GM21381 (cell line): ENCODE results near the gene FLNB.

Source experiments
- ATAC-seq: cut with Tn5 transposase; IDR thresholded peaks from one replicate; pipeline ENCODE4 v1.9.1; 2021; ENCODE audit warnings: mild to moderate bottlenecking, moderate library complexity; ENCODE audit not compliant: unreplicated experiment

Gene FLNB

GRCh38 chr3:58005669-58006068 lies 2.6 kb upstream of the FLNB start:
- ATAC-seq = no peak

DNA sequence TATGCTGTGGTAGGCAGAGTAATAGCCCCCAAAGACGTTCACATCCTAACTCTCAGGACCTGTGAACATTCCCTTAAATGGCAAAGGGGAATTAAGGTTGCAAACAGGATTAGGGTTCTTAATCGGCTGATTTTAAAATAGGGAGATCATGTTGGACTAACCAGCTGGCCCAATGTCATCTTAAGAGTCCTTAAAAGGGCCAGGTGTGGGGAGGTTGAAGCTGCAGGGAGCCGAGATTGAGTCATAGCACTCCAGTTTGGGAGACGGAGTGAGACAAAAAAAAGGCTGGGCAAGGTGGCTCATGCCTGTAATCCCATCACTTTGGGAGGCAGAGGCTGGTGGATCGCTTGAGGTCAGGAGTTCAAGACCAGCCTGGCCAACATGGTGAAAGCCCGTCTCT lies 1.6 kb upstream of the FLNB start:
- no peak for ATAC-seq

DNA sequence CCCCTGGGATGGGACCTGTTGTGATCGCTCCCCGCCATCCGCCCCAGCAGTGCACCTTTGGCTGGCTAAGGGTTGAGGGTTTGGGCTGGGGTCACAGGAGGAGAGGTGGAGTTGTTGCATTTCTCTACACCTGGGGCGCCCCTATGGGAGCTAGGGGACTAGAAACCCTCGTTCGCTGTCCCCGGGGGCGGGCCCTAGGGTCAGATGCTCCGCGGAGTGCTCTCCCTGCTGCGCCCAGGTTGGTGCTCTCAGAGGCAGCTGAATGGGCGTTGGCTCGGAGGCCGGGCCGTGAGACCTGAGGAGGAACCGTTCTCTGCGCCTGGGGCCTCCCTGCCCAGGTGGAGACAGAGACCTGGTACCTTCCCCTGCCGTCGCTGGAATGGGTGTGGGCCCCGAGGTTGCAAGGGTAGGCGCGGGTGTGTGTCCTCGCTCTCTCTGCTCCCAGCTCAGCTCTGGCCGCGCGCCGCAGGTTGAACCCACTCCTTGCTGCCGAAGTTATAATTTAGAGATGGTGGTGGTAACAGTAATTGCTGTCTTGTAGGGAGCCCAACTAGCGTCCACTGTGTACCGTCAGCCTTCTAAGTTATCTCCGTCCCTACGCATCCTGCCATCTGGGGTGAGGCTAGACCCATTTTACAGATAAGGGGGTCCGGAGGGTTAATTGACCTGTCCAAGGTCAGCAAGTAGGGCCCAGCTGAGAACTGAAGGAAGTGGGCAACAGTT lies 965 bp downstream of the FLNB start:
- ATAC-seq = no peak

DNA sequence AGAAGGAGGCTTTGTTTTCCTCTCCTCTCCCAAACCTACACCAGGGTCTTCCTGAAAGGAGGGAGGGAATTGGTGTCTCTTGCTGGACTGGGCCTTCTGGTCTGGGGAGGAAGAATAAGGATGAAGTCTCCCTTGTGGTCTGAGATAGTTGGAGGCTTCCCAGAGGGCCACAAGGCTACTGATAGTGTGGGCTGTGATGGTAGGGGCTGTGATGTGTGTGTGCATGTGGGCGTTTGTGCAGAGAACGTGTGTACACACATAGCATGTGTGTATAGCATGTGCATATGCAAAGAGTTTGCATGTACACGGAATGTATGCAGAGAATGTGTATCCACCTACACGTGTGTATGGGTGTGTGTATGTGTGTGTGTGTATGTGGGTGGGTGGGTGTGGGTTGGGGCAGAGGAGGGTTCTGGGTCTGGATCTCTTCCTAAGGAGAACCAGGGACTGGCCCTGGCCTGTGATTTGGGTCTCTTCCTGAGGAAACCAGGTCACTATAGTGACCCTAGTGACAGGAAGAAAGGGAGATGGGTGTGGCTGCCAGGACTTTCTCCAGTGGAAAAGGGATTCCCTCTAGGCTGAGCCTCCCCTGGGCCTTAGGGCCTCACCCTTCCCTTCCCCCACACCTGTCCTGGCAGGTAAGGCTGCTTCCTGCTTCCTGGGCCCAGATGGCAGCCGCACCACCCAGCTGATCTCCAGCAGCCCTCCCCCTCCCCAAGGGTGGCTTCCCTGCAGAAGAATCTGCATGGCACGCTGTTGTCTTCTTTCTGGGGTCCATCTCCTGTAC lies 1.7 kb downstream of the FLNB start:
- ATAC-seq = no peak

GRCh38 chr3:58010562-58010961 lies 2.3 kb downstream of the FLNB start:
- ATAC-seq = no peak

DNA sequence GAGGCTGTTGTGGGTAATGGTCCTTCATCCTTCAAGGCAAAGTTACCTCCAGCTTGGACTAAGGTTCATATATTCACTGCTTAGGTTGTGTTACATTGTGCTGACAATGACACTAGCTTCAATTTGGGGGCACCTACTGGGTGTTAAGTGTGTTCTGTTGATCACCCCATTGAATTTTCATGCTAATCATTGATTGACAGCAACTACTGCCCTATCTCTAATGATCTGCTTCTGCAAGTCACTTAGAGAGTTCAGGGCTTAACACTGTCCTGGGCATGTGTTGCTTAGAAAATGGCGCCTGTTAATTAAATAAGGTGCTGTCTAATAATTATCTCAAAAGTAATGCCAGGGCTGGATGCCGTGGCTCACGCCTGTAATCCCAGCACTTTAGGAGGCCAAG lies 3.4 kb downstream of the FLNB start:
- no peak for ATAC-seq

- no peak for ATAC-seq
Observed at GRCh38 chr3:58012302-58012701, 4.1 kb downstream of the FLNB start.

GRCh38 chr3:58013099-58013498 lies 4.9 kb downstream of the FLNB start:
- no peak for ATAC-seq

DNA sequence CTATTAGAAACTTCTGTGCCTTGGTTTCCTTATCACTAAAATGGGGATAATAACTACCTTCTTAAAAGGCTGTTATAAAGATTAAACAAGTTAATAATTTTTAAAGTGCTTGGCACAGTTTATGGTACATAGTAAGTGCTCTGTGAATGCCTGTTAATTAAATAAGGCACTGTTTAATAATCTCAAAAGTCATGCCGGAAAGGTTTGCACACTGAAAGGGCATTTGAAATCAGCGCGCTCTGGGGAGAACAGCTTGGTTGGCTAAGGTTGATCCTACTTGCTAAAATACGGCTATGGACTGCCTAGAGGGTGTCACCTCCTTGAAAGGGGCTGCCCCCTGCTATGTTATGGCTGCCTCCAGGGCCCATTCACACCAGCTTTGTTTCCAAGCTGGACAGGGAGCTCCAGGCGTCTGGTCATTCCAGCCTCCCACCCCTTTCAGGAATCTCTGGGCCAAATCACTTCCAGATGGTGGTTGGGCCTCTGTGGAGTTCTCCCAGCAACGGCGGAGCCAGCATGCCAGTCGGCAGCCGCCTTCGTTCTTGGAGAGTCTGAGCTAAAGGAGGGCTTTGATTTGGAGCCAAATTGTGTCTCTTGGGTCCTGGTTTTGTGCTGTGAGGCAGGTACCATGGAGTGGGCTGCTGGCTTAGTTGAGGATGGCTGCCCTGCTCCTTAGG lies 5.9 kb downstream of the FLNB start:
- ATAC-seq = no peak

DNA sequence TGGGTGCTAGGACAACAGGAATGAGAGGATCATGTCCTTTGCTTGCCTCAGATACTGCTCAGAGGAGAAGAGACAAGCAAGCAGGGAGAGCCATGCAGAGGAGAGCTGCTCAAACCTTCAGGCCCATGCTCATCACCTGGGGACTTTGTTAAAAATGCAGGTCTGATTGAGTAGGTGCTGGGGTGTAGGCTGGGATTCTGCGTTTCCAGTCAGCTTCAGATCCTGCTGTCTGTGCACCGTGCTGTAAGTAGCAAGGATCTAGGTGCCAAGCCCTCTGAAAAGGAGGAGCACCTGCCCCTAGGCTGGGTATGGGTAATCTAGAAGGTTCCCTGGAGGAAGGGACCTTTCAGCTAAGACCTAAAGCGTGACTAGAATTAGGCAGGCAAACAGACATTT lies 7.3 kb downstream of the FLNB start:
- no peak for ATAC-seq

GRCh38 chr3:58016710-58017109 lies 8.5 kb downstream of the FLNB start:
- ATAC-seq = no peak

GRCh38 chr3:58018892-58019742 lies 10.9 kb downstream of the FLNB start:
- ATAC-seq = no peak

GRCh38 chr3:58020783-58021071 lies 12.5 kb downstream of the FLNB start:
- ATAC-seq = no peak

- no peak for ATAC-seq
Observed at GRCh38 chr3:58021072-58021959, 13.1 kb downstream of the FLNB start.

DNA sequence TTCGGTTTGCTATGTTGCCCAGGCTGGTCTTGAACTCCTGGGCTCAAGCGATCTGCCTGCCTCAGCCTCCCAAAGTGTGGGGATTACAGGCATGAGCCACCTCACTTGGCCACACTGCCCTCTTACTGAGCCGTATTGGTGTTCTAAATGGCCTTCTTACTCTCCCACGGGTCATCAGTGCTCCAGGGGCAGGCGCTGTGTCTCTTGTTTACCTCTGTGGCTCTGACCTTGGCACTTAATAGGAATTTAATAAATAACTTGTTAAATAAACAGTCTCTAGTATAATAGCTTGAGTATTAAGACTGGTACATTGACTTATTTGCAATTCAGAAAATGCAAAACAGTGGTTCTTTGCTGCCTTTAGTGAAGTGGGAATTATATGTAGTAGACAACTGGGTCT lies 13.7 kb downstream of the FLNB start:
- ATAC-seq = no peak

GRCh38 chr3:58022490-58022889 lies 14.3 kb downstream of the FLNB start:
- ATAC-seq = no peak

GRCh38 chr3:58023531-58023930 lies 15.3 kb downstream of the FLNB start:
- ATAC-seq = no peak

DNA sequence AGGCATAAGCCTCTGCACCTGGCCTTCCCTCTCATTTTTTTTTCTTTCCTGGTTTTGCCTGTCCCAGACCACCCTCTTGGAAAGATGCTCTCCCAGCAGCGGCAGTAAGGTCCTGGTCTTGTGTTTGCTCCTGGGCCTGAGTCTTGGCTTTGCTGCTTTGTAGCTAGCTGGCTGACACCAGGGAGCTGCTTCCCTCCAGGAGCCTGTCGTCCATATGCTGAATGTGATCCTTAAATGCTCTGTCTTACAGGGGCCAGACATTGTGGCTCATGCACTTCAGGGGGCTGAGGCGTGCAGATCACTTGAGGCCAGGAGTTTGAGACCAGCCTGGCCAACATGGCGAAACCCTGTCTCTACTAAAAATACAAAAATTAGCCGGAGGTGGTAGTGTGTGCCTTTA lies 17.2 kb downstream of the FLNB start:
- no peak for ATAC-seq

DNA sequence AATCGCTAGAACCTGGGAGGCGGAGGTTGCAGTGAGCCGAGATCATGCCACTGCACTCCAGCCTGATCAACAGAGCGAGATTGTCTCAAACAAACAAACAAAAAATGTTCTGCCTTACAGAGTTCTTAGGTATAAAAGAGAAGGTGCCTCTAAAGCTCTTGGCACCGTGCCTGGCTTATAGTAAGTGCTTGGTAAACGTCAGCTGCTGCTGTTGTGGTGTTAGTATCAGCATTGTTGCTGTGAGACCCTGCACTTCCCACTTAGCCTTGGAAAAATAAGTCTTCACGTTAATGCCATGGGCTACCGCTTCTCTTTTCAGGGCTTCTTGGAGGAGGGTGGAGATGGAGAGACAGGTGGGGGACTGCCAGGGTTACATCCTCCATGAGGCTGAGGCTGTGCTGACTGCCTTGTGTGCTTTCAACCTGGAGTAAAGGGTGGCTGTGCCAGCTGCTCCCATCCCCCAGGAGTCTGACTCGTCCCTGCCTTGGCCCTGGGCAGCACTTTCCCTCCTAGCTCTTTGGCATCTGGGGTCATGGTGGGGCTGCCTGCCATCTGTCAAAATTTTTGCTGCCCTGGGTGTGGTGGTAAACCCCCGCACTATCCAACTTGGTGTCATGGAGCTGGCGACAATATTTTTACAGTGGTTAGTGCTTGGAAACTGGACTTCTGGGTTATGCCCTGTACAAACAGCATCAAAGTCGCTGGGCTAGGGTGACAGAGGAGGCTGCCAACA lies 17.8 kb downstream of the FLNB start:
- ATAC-seq = no peak

- no peak for ATAC-seq
Observed at GRCh38 chr3:58026598-58026997, 18.4 kb downstream of the FLNB start.
